WTC11 (cell line): ENCODE results near the gene MOB2. TPM values are rescaled to one million over a fixed set of nuclear protein-coding genes. Genes with fewer than 3 reads are reported as not detected.

Experiments used
- ATAC-seq: fragments of 200-7000 bp; cut with Tn5 transposase; 2 replicates; pipeline ENCODE4 v1.10.0; 2021; ENCODE audit warnings: mild to moderate bottlenecking, moderate library complexity
- CTCF ChIA-PET: fragments of 300-600 bp; sonication (Branson Sonifier 250); formaldehyde crosslinking; loops from one replicate; lab custom pipeline; 2021; ENCODE audit warnings: antibody characterized with exemption; lab: Charles Lee
- POLR2A ChIA-PET: fragments of 350-600 bp; sonication (Branson Sonifier 250); formaldehyde crosslinking; loops from one replicate; lab custom pipeline; 2021; ENCODE audit warnings: antibody characterized with exemption; lab: Charles Lee
- DNase-seq: peaks from one replicate; pipeline ENCODE4 v3.0.0; 2021; ENCODE audit warnings: low spot score
- H3K27ac Mint-ChIP-seq: 2 replicates; pipeline ENCODE4 v1.8.0; 2021; ENCODE audit warnings: mixed read lengths
- H3K27me3 Mint-ChIP-seq: 2 replicates; pipeline ENCODE4 v1.8.0; 2021; ENCODE audit warnings: low read depth, mild to moderate bottlenecking, moderate library complexity, mixed read lengths
- H3K36me3 Mint-ChIP-seq: 2 replicates; pipeline ENCODE4 v1.8.0; 2021; ENCODE audit warnings: mixed read lengths
- H3K4me1 Mint-ChIP-seq: 2 replicates; pipeline ENCODE4 v1.8.0; 2022; ENCODE audit warnings: mixed read lengths
- H3K4me3 Mint-ChIP-seq: 2 replicates; pipeline ENCODE4 v1.8.0; 2021; ENCODE audit warnings: mild to moderate bottlenecking, moderate library complexity, mixed read lengths
- H3K9me3 Mint-ChIP-seq: 2 replicates; pipeline ENCODE4 v1.8.0; 2021; ENCODE audit warnings: mixed read lengths
- ATF1 ChIP-seq: sonication (generic); formaldehyde crosslinking; IDR thresholded peaks from 2 replicates; pipeline ENCODE4 v1.8.1; 2023; ENCODE audit warnings: mild to moderate bottlenecking, moderate library complexity, missing genetic modification reagents
- CREB1 ChIP-seq: sonication (generic); formaldehyde crosslinking; IDR thresholded peaks from 2 replicates; pipeline ENCODE4 v1.8.0; 2023; ENCODE audit warnings: mild to moderate bottlenecking, missing genetic modification reagents
- FOXK1 ChIP-seq: sonication (generic); formaldehyde crosslinking; IDR thresholded peaks from 2 replicates; pipeline ENCODE4 v1.8.0; 2022; ENCODE audit warnings: mild to moderate bottlenecking, moderate library complexity, missing genetic modification reagents
- IRF1 ChIP-seq: sonication (generic); formaldehyde crosslinking; IDR thresholded peaks from 2 replicates; pipeline ENCODE4 v1.8.0; 2023; ENCODE audit warnings: missing genetic modification reagents
- MXD4 ChIP-seq: fragments of 250-450 bp; sonication (Bioruptor Pico); IDR thresholded peaks from 2 replicates; pipeline ENCODE4 v1.8.0; 2021; ENCODE audit warnings: mild to moderate bottlenecking, moderate library complexity, borderline replicate concordance
- MYBL2 ChIP-seq: sonication (generic); formaldehyde crosslinking; IDR thresholded peaks from 2 replicates; pipeline ENCODE4 v1.8.1; 2023; ENCODE audit warnings: mild to moderate bottlenecking, moderate library complexity, missing genetic modification reagents
- NR1H2 ChIP-seq: sonication (generic); formaldehyde crosslinking; IDR thresholded peaks from 2 replicates; pipeline ENCODE4 v1.9.0; 2021; ENCODE audit warnings: mild to moderate bottlenecking, moderate library complexity, missing genetic modification reagents
- PRDM15 ChIP-seq: sonication (generic); formaldehyde crosslinking; IDR thresholded peaks from 2 replicates; pipeline ENCODE4 v1.8.0; 2022; ENCODE audit warnings: missing genetic modification reagents
- RELA ChIP-seq: sonication (generic); formaldehyde crosslinking; IDR thresholded peaks from 2 replicates; pipeline ENCODE4 v1.8.1; 2022; ENCODE audit warnings: missing genetic modification reagents, mild to moderate bottlenecking, borderline replicate concordance
- SP1 ChIP-seq: sonication (generic); formaldehyde crosslinking; conservative IDR thresholded peaks from 2 replicates; pipeline ENCODE4 v1.8.1; 2022; ENCODE audit warnings: missing genetic modification reagents
- USF1 ChIP-seq: sonication (generic); formaldehyde crosslinking; IDR thresholded peaks from 2 replicates; pipeline ENCODE4 v1.8.0; 2022; ENCODE audit warnings: mild to moderate bottlenecking, missing genetic modification reagents
- ZNF121 ChIP-seq: sonication (generic); formaldehyde crosslinking; IDR thresholded peaks from 2 replicates; pipeline ENCODE4 v1.8.0; 2023; ENCODE audit warnings: missing genetic modification reagents
- ZNF263 ChIP-seq: sonication (generic); formaldehyde crosslinking; IDR thresholded peaks from 2 replicates; pipeline ENCODE4 v1.8.1; 2022; ENCODE audit warnings: low read depth, mild to moderate bottlenecking, moderate library complexity, missing genetic modification reagents
- ZNF532 ChIP-seq: fragments of 250-450 bp; sonication (Bioruptor Pico); IDR thresholded peaks from 2 replicates; pipeline ENCODE4 v1.9.0; 2021; ENCODE audit warnings: mild to moderate bottlenecking, borderline replicate concordance
- ZNF671 ChIP-seq: fragments of 250-450 bp; sonication (Bioruptor Pico); IDR thresholded peaks from 2 replicates; pipeline ENCODE4 v1.8.0; 2021; ENCODE audit warnings: mild to moderate bottlenecking
- total RNA-seq: library from RNA; stranded (reverse); gene quantifications from 3 replicates; pipeline ENCODE4 v1.2.3, GENCODE V29; 2021

The MOB2 gene
- total RNA-seq, 1 experiment from 2014 or later, result 21.7 TPM

- TF ChIP-seq PRDM15 (CRISPR knock-in tag) (no peak), MXD4 (CRISPR knock-in tag) (no peak), ZNF121 (CRISPR knock-in tag) (no peak), IRF1 (CRISPR knock-in tag) (no peak), ZNF532 (CRISPR knock-in tag) (no peak)
These were observed 47.6 kb downstream of the MOB2 start (continued) for GRCh38 chr11:1438967-1439330.

GRCh38 chr11:1438261-1438966, 48.2 kb downstream of the MOB2 start:
- H3K4me3 Mint-ChIP-seq, result no peak overlapping the region
- H3K27ac Mint-ChIP-seq, result no peak overlapping the region
- ChIA-PET POLR2A (no interaction called here), CTCF (interaction anchor here (1.5 to 3.6 kb wide), 2 partner anchors 14 to 55 kb away, joined by 3 to 15 read pairs; no protein-coding TSS in a partner anchor)
- no peaks in the 10 kb centered on the region for H3K9me3 Mint-ChIP-seq
- no peak for TF ChIP-seq RELA (CRISPR knock-in tag)
- no peak for TF ChIP-seq SP1 (CRISPR knock-in tag)
- no peak for TF ChIP-seq ZNF532 (CRISPR knock-in tag)
- peaks cover 2% of the 10 kb centered on the region; the same call in 1 of the 2 replicates for H3K36me3 Mint-ChIP-seq
- DNase-seq (no peak), ATAC-seq (no peak)
- H3K27me3 Mint-ChIP-seq, result no peaks in the 10 kb centered on the region
- H3K4me1 Mint-ChIP-seq, result no peaks in the 10 kb centered on the region

- Mint-ChIP-seq H3K4me3 (no peak overlapping the region), H3K9me3 (no peaks in the 10 kb centered on the region), H3K27me3 (no peaks in the 10 kb centered on the region), H3K36me3 (peaks cover 2% of the 10 kb centered on the region; the same call in 1 of the 2 replicates), H3K27ac (no peak overlapping the region), H3K4me1 (no peaks in the 10 kb centered on the region)
- no peak for TF ChIP-seq CREB1
- TF ChIP-seq USF1, result no peak
- no peak for TF ChIP-seq FOXK1 (CRISPR knock-in tag)
- no peak for TF ChIP-seq ZNF671 (CRISPR knock-in tag)
- TF ChIP-seq MYBL2 (CRISPR knock-in tag), result no peak
- no peak for TF ChIP-seq NR1H2 (CRISPR knock-in tag)
- no peak for TF ChIP-seq ATF1
- no peak for TF ChIP-seq ZNF263 (CRISPR knock-in tag)
- ChIA-PET CTCF (interaction anchor here (1.5 to 3.6 kb wide), 3 partner anchors 15 to 109 kb away, joined by 3 to 15 read pairs (median 4); no protein-coding TSS in a partner anchor), POLR2A (interaction anchor here (0.5 kb wide), 1 partner anchor 1769 kb away, joined by 6 read pairs; no protein-coding TSS in a partner anchor)
- ATAC-seq, result no peak
- DNase-seq, result no peak
These were observed 49.1 kb downstream of the MOB2 start for GRCh38 chr11:1437500-1437899.
